Right renal pelvis (tissue), 4 donors: ENCODE results near the gene DENR. TPM values are rescaled to one million over a fixed set of nuclear protein-coding genes. Genes with fewer than 3 reads are reported as not detected.
"Not testable (repeated sequence)": the region's sequence is repeated elsewhere in the genome, so short reads cannot be mapped to it uniquely, and the experiment has no call there.

ENCODE experiments used
- DNase-seq, 4 donors: peaks; one replicate each; pipeline ENCODE4 v3.0.0-alpha.2; 2013; ENCODE audit warnings: low read depth in 4 of 4, low spot score in 3 of 4, missing footprints in 1 of 4
- polyA plus RNA-seq, 4 donors: library from polyadenylated mRNA; unstranded; fragments of 120-200 nt; gene quantifications; one replicate each; pipeline ENCODE4 v1.2.1, GENCODE V29; 2013; ENCODE audit not compliant: insufficient read length in 4 of 4

The DENR gene
- 100 to 1,000 TPM in 1 of 4 donors, 10 to 100 TPM in 3; 83.2 to 101 (median 95.2) TPM for polyA plus RNA-seq

GRCh38 chr12:122752464-122753318 is at the start of gene DENR:
DENR (plus strand) TSS chr12:122752824; CDS start chr12:122753702, 878 bp downstream.
- DNase-seq = peak; percentile 94 to 97 (median 96)

- not testable (repeated sequence) for DNase-seq
Measured at GRCh38 chr12:122702890-122703611, 49.6 kb upstream of the DENR start, which contains the start of gene HCAR2. HCAR2 (minus strand) TSS chr12:122703357; CDS start chr12:122703283, 74 bp downstream.

GRCh38 chr12:122703841-122704240 is 48.8 kb upstream of the DENR start:
- DNase-seq = not testable (repeated sequence)

- not testable (repeated sequence) for DNase-seq
Measured at GRCh38 chr12:122709287-122709686, 43.3 kb upstream of the DENR start.

GRCh38 chr12:122710341-122710740 is 42.3 kb upstream of the DENR start:
- not testable (repeated sequence) for DNase-seq

- DNase-seq = not testable (repeated sequence)
Measured at GRCh38 chr12:122711266-122711665, 41.4 kb upstream of the DENR start.

- not testable (repeated sequence) for DNase-seq
Measured at GRCh38 chr12:122713491-122714188, 39.0 kb upstream of the DENR start.

GRCh38 chr12:122715211-122715610 is 37.4 kb upstream of the DENR start:
- not testable (repeated sequence) for DNase-seq

- DNase-seq = not testable (repeated sequence)
Measured at GRCh38 chr12:122716658-122717057, 36.0 kb upstream of the DENR start, which contains the start of gene HCAR3. HCAR3 (minus strand) TSS chr12:122716811; CDS start chr12:122716737, 74 bp downstream.

- no peak for DNase-seq
Measured at GRCh38 chr12:122721057-122721545, 31.5 kb upstream of the DENR start.

GRCh38 chr12:122722387-122722786 is 30.2 kb upstream of the DENR start:
- DNase-seq = no peak

GRCh38 chr12:122724641-122725243 is 27.9 kb upstream of the DENR start:
- no peak for DNase-seq

- no peak for DNase-seq
Measured at GRCh38 chr12:122725452-122726079, 27.1 kb upstream of the DENR start.

- DNase-seq = no peak
Measured at GRCh38 chr12:122726080-122726558, 26.5 kb upstream of the DENR start.

GRCh38 chr12:122729583-122730214 is 22.9 kb upstream of the DENR start:
- DNase-seq = no peak

GRCh38 chr12:122730215-122731014 is 22.2 kb upstream of the DENR start, which contains the start of gene HCAR1:
HCAR1 (minus strand) TSS chr12:122730844; CDS start chr12:122730339, 505 bp downstream.
- DNase-seq = peak in 3 of 4 donors; percentile 20 to 56 (median 38)

- DNase-seq = no peak
Measured at GRCh38 chr12:122732170-122732569, 20.5 kb upstream of the DENR start.

GRCh38 chr12:122732611-122733010 is 20.0 kb upstream of the DENR start:
- DNase-seq = no peak
